ENCODE results near the gene NFE2L1. TPM values are rescaled to one million over a fixed set of nuclear protein-coding genes. Genes with fewer than 3 reads are reported as not detected.

NFE2L1 gene
- total RNA-seq, 4 donors from 2014 or later = 166 to 289 (median 182) TPM

- TF ChIP-seq POLR2A (IDR thresholded peaks at IDR 0.05) (no peak), EP300 (IDR thresholded peaks at IDR 0.05) (no peak), POLR2AphosphoS5 (IDR thresholded peaks at IDR 0.05) (no peak)
- TF ChIP-seq, protein P1, sequence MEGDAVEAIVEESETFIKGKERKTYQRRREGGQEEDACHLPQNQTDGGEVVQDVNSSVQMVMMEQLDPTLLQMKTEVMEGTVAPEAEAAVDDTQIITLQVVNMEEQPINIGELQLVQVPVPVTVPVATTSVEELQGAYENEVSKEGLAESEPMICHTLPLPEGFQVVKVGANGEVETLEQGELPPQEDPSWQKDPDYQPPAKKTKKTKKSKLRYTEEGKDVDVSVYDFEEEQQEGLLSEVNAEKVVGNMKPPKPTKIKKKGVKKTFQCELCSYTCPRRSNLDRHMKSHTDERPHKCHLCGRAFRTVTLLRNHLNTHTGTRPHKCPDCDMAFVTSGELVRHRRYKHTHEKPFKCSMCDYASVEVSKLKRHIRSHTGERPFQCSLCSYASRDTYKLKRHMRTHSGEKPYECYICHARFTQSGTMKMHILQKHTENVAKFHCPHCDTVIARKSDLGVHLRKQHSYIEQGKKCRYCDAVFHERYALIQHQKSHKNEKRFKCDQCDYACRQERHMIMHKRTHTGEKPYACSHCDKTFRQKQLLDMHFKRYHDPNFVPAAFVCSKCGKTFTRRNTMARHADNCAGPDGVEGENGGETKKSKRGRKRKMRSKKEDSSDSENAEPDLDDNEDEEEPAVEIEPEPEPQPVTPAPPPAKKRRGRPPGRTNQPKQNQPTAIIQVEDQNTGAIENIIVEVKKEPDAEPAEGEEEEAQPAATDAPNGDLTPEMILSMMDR (IDR thresholded peaks at IDR 0.05) = no peak
- Histone ChIP-seq H3K4me3 (no peak overlapping the region), H3K27me3 (peaks cover 20% of the 10 kb centered on the region), H3K27ac (peak overlapping the region in 3 of 4 donors; percentile 38 to 63 (median 50)), H3K36me3 (no peaks in the 10 kb centered on the region), H3K4me1 (peaks cover 0 to 24% (median 0%) of the 10 kb centered on the region in 3 donors), H3K9me3 (no peaks in the 10 kb centered on the region)
- 30 to 56% methylated on average over 3 to 4 of the region's 4 CpGs for WGBS, 2 donors (ENCODE audit: low coverage in 1 of 2)
- ATAC-seq = peak; percentile 53
Measured at GRCh38 chr17:48002266-48002915, 45.8 kb upstream of the NFE2L1 start.

GRCh38 chr17:48002916-48003416, 45.2 kb upstream of the NFE2L1 start:
- Histone ChIP-seq H3K4me3 (no peak overlapping the region), H3K27me3 (peaks cover 16% of the 10 kb centered on the region), H3K4me1 (peaks cover 0 to 24% (median 0%) of the 10 kb centered on the region in 3 donors), H3K9me3 (no peaks in the 10 kb centered on the region), H3K36me3 (no peaks in the 10 kb centered on the region), H3K27ac (peak overlapping the region in 2 of 4 donors; percentile 11 to 63)
- WGBS, 2 donors (ENCODE audit: low coverage in 1 of 2) = 65 to 69% methylated on average over 4 to 5 of the region's 7 CpGs
- ATAC-seq = no peak
- TF ChIP-seq, protein P1 (IDR thresholded peaks at IDR 0.05) = no peak
- TF ChIP-seq POLR2AphosphoS5 (IDR thresholded peaks at IDR 0.05) (no peak), POLR2A (IDR thresholded peaks at IDR 0.05) (no peak), EP300 (IDR thresholded peaks at IDR 0.05) (no peak)

GRCh38 chr17:48003417-48004151, 44.6 kb upstream of the NFE2L1 start:
- peak overlapping the region in 2 of 4 donors; percentile 11 to 63 for H3K27ac ChIP-seq
- peaks cover 0 to 24% (median 0%) of the 10 kb centered on the region in 3 donors for H3K4me1 ChIP-seq
- no peaks in the 10 kb centered on the region for H3K36me3 ChIP-seq
- TF ChIP-seq POLR2A (IDR thresholded peaks at IDR 0.05) = no peak
- TF ChIP-seq POLR2AphosphoS5 (IDR thresholded peaks at IDR 0.05) = no peak
- TF ChIP-seq, protein P1 (IDR thresholded peaks at IDR 0.05) = no peak
- no peak for TF ChIP-seq EP300 (IDR thresholded peaks at IDR 0.05)
- no peak overlapping the region for H3K4me3 ChIP-seq
- no peak for ATAC-seq
- no peaks in the 10 kb centered on the region for H3K9me3 ChIP-seq
- 69 to 92% methylated on average over 5 to 8 of the region's 17 CpGs for WGBS, 2 donors (ENCODE audit: low coverage in 1 of 2)
- peaks cover 16% of the 10 kb centered on the region for H3K27me3 ChIP-seq

GRCh38 chr17:48004983-48005382, 43.2 kb upstream of the NFE2L1 start:
- no peaks in the 10 kb centered on the region for H3K9me3 ChIP-seq
- no peak for TF ChIP-seq POLR2AphosphoS5 (IDR thresholded peaks at IDR 0.05)
- TF ChIP-seq EP300 (IDR thresholded peaks at IDR 0.05) = no peak
- TF ChIP-seq, protein P1 (IDR thresholded peaks at IDR 0.05) = no peak
- TF ChIP-seq POLR2A (IDR thresholded peaks at IDR 0.05) = no peak
- peaks cover 0 to 24% (median 0%) of the 10 kb centered on the region in 3 donors for H3K4me1 ChIP-seq
- ATAC-seq = no peak
- WGBS, 2 donors (ENCODE audit: low coverage in 1 of 2) = 25 to 33% methylated on average over 1 to 2 of the region's 3 CpGs
- peaks cover 30% of the 10 kb centered on the region for H3K27me3 ChIP-seq
- H3K27ac ChIP-seq = no peak overlapping the region
- H3K36me3 ChIP-seq = no peaks in the 10 kb centered on the region
- no peak overlapping the region for H3K4me3 ChIP-seq
